Measurements from ENCODE around the gene NOSIP. TPM values are rescaled to one million over a fixed set of nuclear protein-coding genes. Genes with fewer than 3 reads are reported as not detected.

Gene NOSIP
- total RNA-seq, 1 donor from 2014 or later = 62.0 TPM

DNA sequence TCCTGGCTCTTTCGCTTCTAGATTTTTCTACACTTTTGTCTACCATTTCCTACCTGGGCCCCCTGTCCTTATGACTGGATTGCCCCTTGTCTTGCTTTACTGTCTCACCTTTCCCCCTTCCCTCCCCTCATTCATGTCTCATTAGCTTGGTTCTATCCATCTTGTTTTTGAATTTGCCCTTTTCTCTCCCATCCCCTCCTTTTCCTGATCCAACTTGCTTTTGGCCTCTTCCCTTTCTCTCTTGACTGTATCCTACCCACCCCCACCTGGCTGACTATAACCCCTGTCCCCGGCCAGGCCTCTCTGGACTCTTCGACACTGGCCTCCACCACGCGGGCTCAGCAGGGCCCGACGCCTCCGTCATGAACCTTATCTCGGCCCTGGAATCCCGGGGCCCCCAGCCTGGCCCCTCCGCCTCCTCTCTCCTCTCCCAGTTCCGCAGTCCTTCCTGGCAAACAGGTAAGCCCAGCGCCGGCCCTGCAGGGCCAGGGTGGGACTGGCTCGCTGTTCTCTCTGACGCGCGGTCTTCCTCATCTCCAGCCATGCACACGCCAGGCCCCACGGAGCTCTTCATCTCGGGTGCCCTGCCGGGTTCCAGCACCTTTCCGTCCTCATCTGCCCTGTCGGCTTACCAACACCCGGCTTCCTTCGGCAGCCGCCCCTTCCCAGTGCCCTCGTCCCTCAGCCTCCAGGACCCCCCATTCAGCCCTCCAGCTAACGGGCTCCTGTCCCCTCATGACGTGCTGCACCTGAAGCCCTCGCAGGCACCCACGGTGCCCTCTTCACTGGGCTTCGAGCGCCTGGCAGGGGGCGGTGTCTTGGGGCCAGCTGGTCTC lies 14.0 kb upstream of the NOSIP start:
- H3K4me3 Mint-ChIP-seq = peak overlapping the region; percentile 93
- H3K27me3 Mint-ChIP-seq = no peaks in the 10 kb centered on the region
- H3K9me3 Mint-ChIP-seq = no peaks in the 10 kb centered on the region
- peaks cover 9% of the 10 kb centered on the region for H3K36me3 Mint-ChIP-seq
- TF ChIP-seq CTCF (conservative IDR thresholded peaks at IDR 0.05) = no peak
- DNase-seq (ENCODE audit: extremely low spot score, unreplicated experiment) = no peak
- H3K4me1 Mint-ChIP-seq (ENCODE audit: unreplicated experiment) = peaks cover 7% of the 10 kb centered on the region
- H3K27ac Mint-ChIP-seq = peak overlapping the region; percentile 94

DNA sequence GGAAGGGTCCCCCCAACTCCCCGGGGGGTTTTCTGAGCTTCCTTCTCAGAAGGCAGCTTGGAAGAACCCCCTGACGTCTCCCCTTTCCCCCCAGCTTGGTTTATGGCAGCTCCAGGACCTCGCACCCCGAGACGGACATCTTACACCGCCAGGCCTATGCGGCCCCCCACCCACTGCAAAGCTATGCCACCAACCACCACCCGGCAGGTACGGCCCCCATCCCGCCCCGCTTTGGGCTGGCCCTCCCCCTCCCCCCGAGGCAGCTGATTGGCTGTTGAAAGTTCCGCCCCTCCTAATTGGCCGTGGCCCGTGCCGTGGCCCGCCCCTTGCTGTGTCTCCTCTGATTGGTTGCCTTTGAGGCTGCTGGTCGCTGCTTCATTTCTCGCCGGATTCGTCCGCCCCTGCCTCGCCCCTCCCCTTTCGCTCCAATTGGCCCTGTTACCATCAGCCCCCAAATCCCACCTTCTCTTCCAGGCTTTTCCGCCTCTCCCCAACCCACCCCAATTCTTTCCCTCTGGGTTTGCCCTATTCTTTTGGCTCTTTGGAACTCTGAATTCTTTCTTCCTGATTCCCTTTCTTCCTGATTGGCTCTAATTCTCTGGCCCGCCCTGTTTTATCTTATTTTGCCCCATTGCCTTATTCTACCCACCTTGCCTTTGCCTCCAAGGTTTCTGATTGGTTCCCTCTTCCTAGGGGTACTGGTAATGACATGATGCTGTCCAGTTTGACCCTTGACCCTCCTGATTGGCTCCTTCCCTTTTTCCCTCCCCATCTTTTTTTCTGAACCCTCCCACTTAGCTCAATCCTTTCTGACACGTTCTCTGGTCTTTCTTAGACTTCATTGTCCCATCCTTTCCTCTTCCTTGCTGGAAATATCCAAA lies 13.1 kb upstream of the NOSIP start:
- H3K27ac Mint-ChIP-seq = peak overlapping the region; percentile 94
- H3K4me1 Mint-ChIP-seq (ENCODE audit: unreplicated experiment) = peaks cover 7% of the 10 kb centered on the region
- no peak for TF ChIP-seq CTCF (conservative IDR thresholded peaks at IDR 0.05)
- peak; percentile 92 for DNase-seq (ENCODE audit: extremely low spot score, unreplicated experiment)
- H3K36me3 Mint-ChIP-seq = peaks cover 9% of the 10 kb centered on the region
- no peaks in the 10 kb centered on the region for H3K27me3 Mint-ChIP-seq
- peak overlapping the region; percentile 93 for H3K4me3 Mint-ChIP-seq
- no peaks in the 10 kb centered on the region for H3K9me3 Mint-ChIP-seq

DNA sequence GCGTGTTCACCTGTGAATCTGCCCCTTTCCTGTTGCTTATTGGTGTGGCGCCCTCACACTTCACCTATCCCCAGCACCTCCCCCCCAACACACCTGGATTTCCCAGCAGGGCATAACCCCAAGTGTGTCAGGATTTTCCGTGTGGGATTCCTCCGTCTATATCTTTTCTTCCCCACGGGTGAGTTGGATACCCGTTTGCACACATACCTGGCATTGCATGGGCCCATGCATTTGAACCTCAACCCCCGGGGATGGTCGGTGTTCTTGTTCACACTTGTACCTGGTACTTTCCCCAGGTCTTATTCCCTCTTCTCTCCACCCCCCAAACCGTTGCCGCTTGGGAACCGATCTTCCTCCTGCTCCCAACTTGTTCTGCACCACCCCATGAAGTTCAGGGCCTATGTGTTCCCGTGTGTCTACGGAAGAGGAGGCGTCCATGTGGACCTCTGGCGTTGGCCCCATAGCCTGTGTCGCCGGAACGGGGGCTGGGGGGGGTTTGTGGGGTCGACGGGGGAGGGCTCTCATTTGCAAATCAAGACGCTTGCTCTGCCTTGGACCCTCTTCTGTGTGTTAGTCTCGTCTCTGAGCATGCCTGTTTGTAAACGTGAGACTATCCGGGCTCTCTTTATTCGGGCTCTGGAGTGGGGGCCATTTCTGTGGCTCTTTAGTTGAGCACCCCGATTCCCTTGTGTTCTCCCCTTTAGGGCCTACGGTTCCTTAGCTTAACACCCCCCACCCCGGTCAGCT lies 12.3 kb upstream of the NOSIP start:
- DNase-seq (ENCODE audit: extremely low spot score, unreplicated experiment) = no peak
- Mint-ChIP-seq H3K4me3 (peak overlapping the region; percentile 93), H3K27me3 (no peaks in the 10 kb centered on the region), H3K27ac (peak overlapping the region; percentile 94), H3K36me3 (peaks cover 9% of the 10 kb centered on the region), H3K9me3 (no peaks in the 10 kb centered on the region), H3K4me1 (ENCODE audit: unreplicated experiment) (peaks cover 7% of the 10 kb centered on the region)
- TF ChIP-seq CTCF (conservative IDR thresholded peaks at IDR 0.05) = no peak

DNA sequence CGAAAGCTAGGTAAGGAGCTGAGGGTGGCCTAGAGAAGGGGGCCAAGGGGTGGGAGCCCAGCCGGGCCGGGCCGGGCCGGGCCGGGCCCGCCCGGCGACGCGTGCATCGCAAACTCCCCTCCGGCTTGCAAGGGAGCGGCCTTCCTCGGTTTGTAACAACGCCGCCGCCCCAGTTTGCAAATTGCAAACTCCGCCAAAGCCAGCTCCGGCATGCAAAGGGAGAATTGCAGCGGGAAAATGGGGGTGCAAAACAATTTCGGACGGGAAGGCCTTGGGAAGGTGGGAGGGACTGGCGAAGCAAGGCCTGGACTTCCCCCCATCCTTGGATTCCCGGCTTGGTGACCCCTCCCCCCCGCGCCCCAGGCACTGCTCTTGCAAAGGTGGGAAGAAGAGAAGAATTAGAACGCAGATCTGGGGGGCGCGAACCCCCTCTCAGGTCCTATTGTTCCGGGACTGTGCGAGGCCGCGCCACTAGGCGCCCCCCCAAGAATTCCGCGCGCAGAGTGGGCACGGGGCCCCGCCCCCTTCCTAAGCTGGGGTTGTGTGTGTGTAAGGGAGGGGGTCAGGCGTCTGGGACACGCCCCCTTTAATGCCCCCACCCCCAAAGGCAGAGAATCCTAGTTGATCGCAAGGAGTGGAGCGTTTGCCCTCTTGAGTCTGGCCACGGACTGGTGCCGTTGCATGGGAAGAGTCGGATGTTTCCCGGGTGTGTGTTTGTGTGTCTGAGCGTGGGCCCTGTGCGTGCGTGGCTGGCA lies 11.6 kb upstream of the NOSIP start:
- no peak for DNase-seq (ENCODE audit: extremely low spot score, unreplicated experiment)
- no peaks in the 10 kb centered on the region for H3K9me3 Mint-ChIP-seq
- H3K36me3 Mint-ChIP-seq = peaks cover 9% of the 10 kb centered on the region
- peaks cover 7% of the 10 kb centered on the region for H3K4me1 Mint-ChIP-seq (ENCODE audit: unreplicated experiment)
- no peak for TF ChIP-seq CTCF (conservative IDR thresholded peaks at IDR 0.05)
- H3K27ac Mint-ChIP-seq = peak overlapping the region; percentile 94
- no peaks in the 10 kb centered on the region for H3K27me3 Mint-ChIP-seq
- H3K4me3 Mint-ChIP-seq = peak overlapping the region; percentile 93
